Activated naive CD4-positive, alpha-beta T cell treated with anti-CD3 and anti-CD28 coated beads, Interleukin-2, amount 50 U/mL, for 16 hours (primary cell): ENCODE measurements around the gene MBOAT1.
"Not testable (repeated sequence)": the region's sequence is repeated elsewhere in the genome, so short reads cannot be mapped to it uniquely, and the experiment has no call there.

Experiments used
- DNase-seq: peaks from one replicate; pipeline ENCODE4 v3.0.0-alpha.2; 2020

Gene MBOAT1

GRCh38 chr6:20212392-20213111 is at the start of gene MBOAT1:
Gene MBOAT1, minus strand, starts transcription at chr6:20212469. Its CDS starts 235 bp downstream, at chr6:20212234.
- peak; percentile 58 for DNase-seq

- DNase-seq, result no peak
Measured at GRCh38 chr6:20261685-20262084, 49.4 kb upstream of the MBOAT1 start.

GRCh38 chr6:20260360-20260759 is 48.1 kb upstream of the MBOAT1 start:
- no peak for DNase-seq

GRCh38 chr6:20259316-20260049 is 47.2 kb upstream of the MBOAT1 start:
- DNase-seq, result no peak

DNA sequence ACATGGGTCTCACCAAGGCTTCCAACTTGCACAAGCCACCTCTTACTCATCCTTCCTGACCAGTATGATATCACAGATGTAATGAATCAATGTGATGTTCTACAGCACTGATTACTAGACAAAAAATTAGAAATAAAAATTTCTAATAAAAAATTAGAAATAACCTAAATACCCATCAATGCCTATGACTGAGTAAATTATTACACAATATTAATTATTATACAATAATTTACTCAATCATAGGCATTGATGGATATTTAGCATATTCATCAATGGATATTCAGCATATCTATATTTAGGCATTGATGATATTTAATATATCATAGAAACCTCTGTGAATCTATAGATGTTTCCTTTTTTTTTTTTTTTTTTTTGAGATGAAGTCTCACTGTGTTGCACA is 43.2 kb upstream of the MBOAT1 start:
- no peak for DNase-seq

- no peak for DNase-seq
Measured at GRCh38 chr6:20254295-20254694, 42.0 kb upstream of the MBOAT1 start.

- DNase-seq, result no peak
Measured at GRCh38 chr6:20253021-20253420, 40.8 kb upstream of the MBOAT1 start.

- DNase-seq, result no peak
Measured at GRCh38 chr6:20252311-20252710, 40.0 kb upstream of the MBOAT1 start.

GRCh38 chr6:20251525-20251924 is 39.3 kb upstream of the MBOAT1 start:
- no peak for DNase-seq

- no peak for DNase-seq
Measured at GRCh38 chr6:20246125-20246524, 33.9 kb upstream of the MBOAT1 start.

DNA sequence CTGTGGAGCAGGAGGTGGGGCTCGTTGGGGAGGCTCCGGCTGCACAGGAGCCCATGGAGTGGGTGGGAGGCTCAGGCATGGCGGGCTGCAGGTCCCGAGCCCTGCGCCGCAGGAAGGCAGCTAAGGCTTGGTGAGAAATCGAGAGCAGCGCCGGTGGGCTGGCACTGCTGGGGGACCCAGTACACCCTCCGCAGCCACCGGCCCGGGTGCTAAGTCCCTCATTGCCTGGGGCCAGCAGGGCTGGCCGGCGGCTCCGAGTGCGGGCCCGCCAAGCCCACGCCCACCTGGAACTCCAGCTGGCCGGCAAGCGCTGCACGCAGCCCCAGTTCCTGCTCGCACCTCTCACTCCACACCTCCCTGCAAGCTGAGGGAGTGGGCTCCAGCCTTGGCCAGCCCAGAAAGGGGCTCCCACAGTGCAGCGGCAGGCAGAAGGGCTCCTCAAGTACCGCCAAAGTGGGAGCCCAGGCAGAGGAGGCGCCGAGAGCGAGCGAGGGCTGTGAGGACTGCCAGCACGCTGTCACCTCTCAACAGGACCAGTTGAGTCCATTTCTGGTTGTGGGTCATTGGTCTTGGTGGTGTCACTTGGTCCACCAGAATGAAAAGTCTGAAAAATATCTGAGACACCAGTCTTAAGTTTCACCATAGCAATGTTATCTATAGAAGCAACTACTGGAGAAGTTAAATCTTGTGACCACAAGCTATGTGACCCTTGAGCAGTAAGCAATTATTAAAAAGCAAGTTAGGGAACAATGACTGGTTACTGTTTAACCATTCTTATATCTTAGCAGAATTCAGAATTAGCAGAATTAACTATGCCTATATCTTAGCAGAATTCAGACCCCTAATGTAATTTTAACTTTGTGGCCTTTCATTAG is 32.8 kb upstream of the MBOAT1 start:
- DNase-seq, result not testable (repeated sequence)

- no peak for DNase-seq
Measured at GRCh38 chr6:20243288-20243687, 31.0 kb upstream of the MBOAT1 start.

- no peak for DNase-seq
Measured at GRCh38 chr6:20242397-20242796, 30.1 kb upstream of the MBOAT1 start.

- no peak for DNase-seq
Measured at GRCh38 chr6:20241102-20241501, 28.8 kb upstream of the MBOAT1 start.

DNA sequence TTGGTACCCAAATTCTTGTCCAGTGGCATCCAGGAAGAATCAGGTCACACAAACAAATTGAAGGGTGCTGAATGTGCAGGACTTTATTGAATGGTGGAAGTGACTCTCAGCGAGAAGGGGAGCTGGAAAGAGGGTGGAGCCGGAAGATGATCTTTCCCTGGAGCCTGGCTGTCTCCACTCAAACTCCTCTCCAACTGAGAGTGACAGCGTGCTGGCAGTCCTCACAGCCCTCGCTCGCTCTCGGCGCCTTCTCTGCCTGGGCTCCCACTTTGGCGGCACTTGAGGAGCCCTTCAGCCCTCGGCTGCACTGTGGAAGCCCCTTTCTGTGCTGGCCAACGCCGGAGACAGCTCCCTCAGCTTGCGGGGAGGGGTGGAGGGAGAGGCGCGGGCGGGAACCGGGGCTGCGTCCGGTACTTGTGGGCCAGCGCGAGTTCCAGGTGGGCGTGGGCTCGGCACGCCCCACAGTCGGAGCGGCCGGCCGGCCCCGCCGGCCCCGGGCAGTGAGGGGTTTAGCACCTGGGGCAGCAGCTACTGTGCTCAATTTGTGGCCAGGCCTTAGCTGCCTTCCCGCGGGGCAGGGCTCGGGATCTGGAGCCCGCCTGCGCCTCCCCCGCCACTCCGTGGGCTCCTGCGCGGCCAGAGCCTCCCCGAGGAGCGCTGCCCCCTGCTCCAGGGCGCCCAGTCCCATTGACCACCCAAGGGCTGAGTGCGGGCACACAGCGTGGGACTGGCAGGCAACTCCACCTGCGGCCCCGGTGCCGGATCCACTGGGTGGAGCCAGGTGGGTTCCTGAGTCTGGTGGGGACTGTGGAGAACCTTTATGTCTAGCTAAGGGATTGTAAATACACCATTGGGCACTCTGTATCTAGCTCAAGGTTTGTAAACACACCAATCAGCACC is 26.7 kb upstream of the MBOAT1 start:
- no peak for DNase-seq

DNA sequence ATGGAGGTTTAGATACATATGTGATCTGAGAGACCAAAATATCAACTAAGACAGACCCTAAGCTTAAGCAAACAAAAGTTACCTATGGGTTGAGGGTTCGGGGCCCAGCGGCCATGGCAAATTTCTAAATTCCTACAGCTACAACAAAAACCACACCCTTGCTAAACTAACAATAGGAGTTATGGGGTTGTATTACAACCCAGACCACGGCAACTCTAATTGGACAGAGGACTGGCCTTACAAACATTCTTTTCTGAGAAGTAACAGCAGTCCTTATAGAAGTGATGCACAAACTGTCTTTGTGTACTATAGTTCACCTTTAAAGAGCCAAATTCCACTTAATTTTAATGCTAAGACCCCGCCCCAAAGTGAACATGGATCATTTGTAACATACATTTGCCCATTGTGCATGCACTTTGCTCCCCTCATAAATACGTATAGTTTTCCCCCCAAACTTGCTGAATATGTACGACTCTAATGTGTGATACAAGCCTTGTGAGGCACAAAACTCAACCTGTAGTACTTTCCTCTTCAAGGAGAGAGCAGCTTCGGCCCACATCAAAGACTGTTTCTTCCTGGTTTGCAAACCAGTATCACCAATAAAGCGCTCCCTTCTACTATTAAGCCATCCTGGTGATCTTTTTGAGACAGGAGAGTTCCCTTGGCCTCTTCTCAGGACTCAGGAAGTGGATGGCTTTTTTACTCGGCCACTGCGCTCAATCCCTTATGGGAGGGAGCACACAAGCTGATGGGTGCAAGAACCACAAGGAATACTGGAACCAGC is 25.6 kb upstream of the MBOAT1 start:
- DNase-seq, result no peak

- no peak for DNase-seq
Measured at GRCh38 chr6:20236909-20237600, 24.8 kb upstream of the MBOAT1 start.

DNA sequence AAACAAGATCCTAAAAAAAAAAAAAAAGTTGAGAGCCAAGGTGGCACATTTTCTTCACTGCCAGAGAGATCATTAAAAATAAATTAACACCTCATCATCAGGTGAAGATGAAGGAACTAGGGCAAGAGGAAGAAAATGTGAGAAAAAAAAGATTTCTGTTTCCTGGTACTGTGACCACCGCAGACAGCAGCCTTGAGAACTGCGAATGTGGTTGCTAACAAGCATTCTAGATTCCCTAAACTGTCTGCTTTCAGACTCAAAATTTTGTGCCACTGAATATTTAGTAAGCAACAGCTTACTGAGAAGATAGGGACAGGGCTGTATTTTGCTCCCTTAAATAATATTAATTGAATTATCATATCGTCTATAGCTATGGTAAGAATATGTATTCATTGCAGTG is 24.1 kb upstream of the MBOAT1 start:
- DNase-seq, result no peak

DNA sequence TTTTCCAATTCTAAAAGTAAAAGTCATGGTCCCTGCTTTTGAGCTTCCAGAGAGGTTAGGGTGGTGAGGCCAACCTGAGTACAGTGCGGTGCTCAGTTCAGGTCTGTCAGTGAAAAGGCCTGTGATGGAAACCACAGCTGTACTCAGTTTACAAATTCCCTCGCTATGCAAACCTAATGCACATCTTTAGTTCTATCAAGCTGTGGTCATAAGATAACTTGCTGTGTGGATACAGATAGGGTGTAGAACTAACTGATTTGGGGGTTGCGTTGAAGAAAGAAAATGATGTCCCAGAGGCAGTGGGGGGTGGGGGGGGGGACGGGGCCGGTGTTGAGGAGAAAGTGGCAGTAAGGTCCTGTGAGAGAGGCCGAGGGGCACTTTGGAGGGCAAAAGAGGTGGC is 22.8 kb upstream of the MBOAT1 start:
- DNase-seq, result no peak

DNA sequence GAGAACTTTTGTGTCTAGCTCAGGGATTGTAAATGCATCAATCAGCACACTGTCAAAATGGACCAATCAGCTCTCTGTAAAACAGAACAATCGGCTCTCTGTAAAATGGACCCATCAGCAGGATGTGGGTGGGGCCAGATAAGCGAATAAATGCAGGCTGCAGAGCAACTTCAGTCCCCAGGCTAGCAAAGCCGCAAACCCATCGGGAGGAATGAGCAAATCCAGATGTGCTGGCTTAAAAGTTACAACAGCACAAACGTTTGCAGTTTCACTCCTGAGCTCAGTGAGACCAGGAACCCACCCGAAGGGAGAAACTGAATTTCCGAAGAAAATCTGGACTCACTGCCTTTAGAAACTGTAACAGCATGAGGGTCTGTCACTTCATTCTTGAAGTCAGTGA is 21.9 kb upstream of the MBOAT1 start:
- no peak for DNase-seq
